ENCODE results near the gene HOXC10. TPM values are rescaled to one million over a fixed set of nuclear protein-coding genes. Genes with fewer than 3 reads are reported as not detected.

HOXC10 gene
- total RNA-seq, 1 experiment from 2014 or later, result 6.5 TPM

- in situ Hi-C loops (cut with HindIII; ENCODE audit: low pct_unique_long_range_greater_than_20kb, low sequenced_read_pairs), result loop anchor here (25.0 kb wide), 1 partner anchor 195 kb away; no protein-coding TSS in a partner anchor
- DNase-seq (ENCODE audit: low read depth), result peak; percentile 81
These were observed 32.3 kb downstream of the HOXC10 start for GRCh38 chr12:54017027-54017788.

GRCh38 chr12:54017878-54018467, 33.0 kb downstream of the HOXC10 start:
- in situ Hi-C loops (cut with HindIII; ENCODE audit: low pct_unique_long_range_greater_than_20kb, low sequenced_read_pairs), result loop anchor here (25.0 kb wide), 1 partner anchor 194 kb away; no protein-coding TSS in a partner anchor
- peak; percentile 98 for DNase-seq (ENCODE audit: low read depth)

- DNase-seq (ENCODE audit: low read depth), result no peak
These were observed 33.6 kb downstream of the HOXC10 start for GRCh38 chr12:54018468-54018984.

GRCh38 chr12:54019091-54019811, 34.3 kb downstream of the HOXC10 start:
- in situ Hi-C loops (cut with HindIII; ENCODE audit: low pct_unique_long_range_greater_than_20kb, low sequenced_read_pairs), result loop anchor here (25.0 kb wide), 1 partner anchor 193 kb away; no protein-coding TSS in a partner anchor
- DNase-seq (ENCODE audit: low read depth), result no peak

More at GRCh38 chr12:54018468-54018984, 33.6 kb downstream of the HOXC10 start:
- in situ Hi-C loops (cut with HindIII; ENCODE audit: low pct_unique_long_range_greater_than_20kb, low sequenced_read_pairs), result loop anchor here (25.0 kb wide), 1 partner anchor 194 kb away; no protein-coding TSS in a partner anchor

- DNase-seq (ENCODE audit: low read depth), result no peak
- in situ Hi-C loops (cut with HindIII; ENCODE audit: low pct_unique_long_range_greater_than_20kb, low sequenced_read_pairs), result loop anchor here (25.0 kb wide), 1 partner anchor 192 kb away; no protein-coding TSS in a partner anchor
These were observed 35.1 kb downstream of the HOXC10 start for GRCh38 chr12:54019924-54020590.

- no peak for DNase-seq (ENCODE audit: low read depth)
- in situ Hi-C loops (cut with HindIII; ENCODE audit: low pct_unique_long_range_greater_than_20kb, low sequenced_read_pairs), result loop anchor here (25.0 kb wide), 1 partner anchor 192 kb away; no protein-coding TSS in a partner anchor
These were observed 35.9 kb downstream of the HOXC10 start for GRCh38 chr12:54020591-54021405.

- DNase-seq (ENCODE audit: low read depth), result no peak
- in situ Hi-C loops (cut with HindIII; ENCODE audit: low pct_unique_long_range_greater_than_20kb, low sequenced_read_pairs), result loop anchor here (25.0 kb wide), 1 partner anchor 191 kb away; no protein-coding TSS in a partner anchor
These were observed 36.6 kb downstream of the HOXC10 start for GRCh38 chr12:54021432-54022013.

GRCh38 chr12:54022960-54023884, 38.3 kb downstream of the HOXC10 start:
- no peak for DNase-seq (ENCODE audit: low read depth)
- in situ Hi-C loops (cut with HindIII; ENCODE audit: low pct_unique_long_range_greater_than_20kb, low sequenced_read_pairs), result loop anchor here (25.0 kb wide), 1 partner anchor 189 kb away; no protein-coding TSS in a partner anchor

- in situ Hi-C loops (cut with HindIII; ENCODE audit: low pct_unique_long_range_greater_than_20kb, low sequenced_read_pairs), result loop anchor here (25.0 kb wide), 1 partner anchor 188 kb away; no protein-coding TSS in a partner anchor
- DNase-seq (ENCODE audit: low read depth), result no peak
These were observed 39.2 kb downstream of the HOXC10 start for GRCh38 chr12:54024127-54024526.

- in situ Hi-C loops (cut with HindIII; ENCODE audit: low pct_unique_long_range_greater_than_20kb, low sequenced_read_pairs), result loop anchor here (25.0 kb wide), 1 partner anchor 188 kb away; no protein-coding TSS in a partner anchor
- DNase-seq (ENCODE audit: low read depth), result no peak
These were observed 39.8 kb downstream of the HOXC10 start for GRCh38 chr12:54024581-54025305.

- in situ Hi-C loops (cut with HindIII; ENCODE audit: low pct_unique_long_range_greater_than_20kb, low sequenced_read_pairs), result no loop called here
- no peak for DNase-seq (ENCODE audit: low read depth)
These were observed 40.8 kb downstream of the HOXC10 start for GRCh38 chr12:54025499-54026405.

GRCh38 chr12:54026640-54027441, 41.9 kb downstream of the HOXC10 start:
- in situ Hi-C loops (cut with HindIII; ENCODE audit: low pct_unique_long_range_greater_than_20kb, low sequenced_read_pairs), result no loop called here
- DNase-seq (ENCODE audit: low read depth), result no peak

- DNase-seq (ENCODE audit: low read depth), result no peak
These were observed 42.5 kb downstream of the HOXC10 start for GRCh38 chr12:54027442-54027786.

More at GRCh38 chr12:54027442-54027786, 42.5 kb downstream of the HOXC10 start:
- in situ Hi-C loops (cut with HindIII; ENCODE audit: low pct_unique_long_range_greater_than_20kb, low sequenced_read_pairs), result no loop called here
